HG03196 (cell line): ENCODE data around the gene BPIFA2.
"Not testable (repeated sequence)": the region's sequence is repeated elsewhere in the genome, so short reads cannot be mapped to it uniquely, and the experiment has no call there.

Experiments used
- ATAC-seq: cut with Tn5 transposase; IDR thresholded peaks from one replicate; pipeline ENCODE4 v1.9.1; 2021; ENCODE audit not compliant: unreplicated experiment

BPIFA2 gene

GRCh38 chr20:33167859-33168258 lies at the start of gene BPIFA2:
TSS of gene BPIFA2 (plus strand) at chr20:33168159. CDS start at chr20:33169146, 987 bp downstream.
- no peak for ATAC-seq

GRCh38 chr20:33119725-33120720 lies 47.9 kb upstream of the BPIFA2 start:
- no peak for ATAC-seq

GRCh38 chr20:33120934-33121333 lies 47.0 kb upstream of the BPIFA2 start:
- ATAC-seq: no peak

GRCh38 chr20:33122297-33122696 lies 45.7 kb upstream of the BPIFA2 start:
- ATAC-seq: not testable (repeated sequence)

GRCh38 chr20:33124261-33124660 lies 43.7 kb upstream of the BPIFA2 start:
- no peak for ATAC-seq

GRCh38 chr20:33124994-33125393 lies 43.0 kb upstream of the BPIFA2 start:
- no peak for ATAC-seq

GRCh38 chr20:33125983-33126382 lies 42.0 kb upstream of the BPIFA2 start:
- ATAC-seq: no peak

- ATAC-seq: no peak
Observed at GRCh38 chr20:33127422-33128097, 40.4 kb upstream of the BPIFA2 start.

- no peak for ATAC-seq
Observed at GRCh38 chr20:33130568-33131061, 37.3 kb upstream of the BPIFA2 start.

- ATAC-seq: no peak
Observed at GRCh38 chr20:33131949-33132473, 35.9 kb upstream of the BPIFA2 start.

GRCh38 chr20:33132513-33133372 lies 35.2 kb upstream of the BPIFA2 start:
- ATAC-seq: no peak

- ATAC-seq: no peak
Observed at GRCh38 chr20:33133373-33133941, 34.5 kb upstream of the BPIFA2 start.

- no peak for ATAC-seq
Observed at GRCh38 chr20:33137195-33137594, 30.8 kb upstream of the BPIFA2 start.

GRCh38 chr20:33139467-33139866 lies 28.5 kb upstream of the BPIFA2 start:
- ATAC-seq: no peak

- ATAC-seq: no peak
Observed at GRCh38 chr20:33145521-33145920, 22.4 kb upstream of the BPIFA2 start.

GRCh38 chr20:33147299-33147698 lies 20.7 kb upstream of the BPIFA2 start:
- ATAC-seq: no peak

GRCh38 chr20:33148040-33148439 lies 19.9 kb upstream of the BPIFA2 start:
- ATAC-seq: no peak

GRCh38 chr20:33154252-33154651 lies 13.7 kb upstream of the BPIFA2 start:
- no peak for ATAC-seq

- no peak for ATAC-seq
Observed at GRCh38 chr20:33158637-33159385, 9.1 kb upstream of the BPIFA2 start.

- no peak for ATAC-seq
Observed at GRCh38 chr20:33159713-33160112, 8.2 kb upstream of the BPIFA2 start.
